ENCODE results near the gene PLEKHA6. TPM values are rescaled to one million over a fixed set of nuclear protein-coding genes. Genes with fewer than 3 reads are reported as not detected.

PLEKHA6 gene
- polyA plus RNA-seq, 3 donors, result 0.08 TPM; not detected in 1

DNA sequence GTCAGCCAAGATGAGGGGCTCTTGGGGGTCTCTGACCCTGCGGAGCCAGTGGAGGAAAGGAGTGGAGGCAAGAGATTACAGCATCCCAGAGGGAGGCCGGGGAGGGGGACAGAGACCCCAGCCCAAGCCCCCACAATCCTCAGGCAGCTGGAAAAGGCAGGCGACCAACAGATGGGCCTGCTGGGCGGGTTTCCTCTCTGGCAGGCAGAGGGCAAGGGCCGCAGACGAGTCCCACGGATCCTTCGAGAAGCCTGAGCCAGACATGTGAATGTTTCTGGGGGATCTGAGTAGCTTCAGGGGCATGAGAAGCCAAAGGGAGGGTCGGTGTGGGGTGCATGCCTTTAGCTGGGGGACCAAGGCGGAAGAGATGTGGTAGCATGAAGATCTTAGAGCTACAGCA lies 2.1 kb upstream of the PLEKHA6 start:
- H3K9me3 Mint-ChIP-seq, result peaks cover 0 to 4% (median 0%) of the 10 kb centered on the region in 7 donors
- intact Hi-C loops (cut with micrococcal nuclease), result loop anchor here in 1 of 2 donors (5.0 to 10.0 kb wide), 2 partner anchors 97 to 144 kb away; no protein-coding TSS in a partner anchor
- H3K36me3 ChIP-seq (replicated peaks in 1 of 2; ENCODE audit: control insufficient read depth in 1 of 2, insufficient read depth in 2 of 2, low read length in 2 of 2), result no peaks in the 10 kb centered on the region
- no peak overlapping the region for H3K27ac Mint-ChIP-seq
- H3K27me3 ChIP-seq (ENCODE audit: control insufficient read depth in 2 of 2, insufficient read depth in 2 of 2, low read length in 2 of 2), result peaks cover 5 to 32% of the 10 kb centered on the region in 2 donors
- 92% methylated on average over 8 of the region's 10 CpGs for WGBS (ENCODE audit: insufficient coverage)
- H4K20me1 ChIP-seq (ENCODE audit: insufficient read depth, low read length), result no peaks in the 10 kb centered on the region
- H3K79me2 ChIP-seq (ENCODE audit: insufficient read depth, low read length), result no peaks in the 10 kb centered on the region
- no peaks in the 10 kb centered on the region for H3K9me3 ChIP-seq (replicated peaks in 1 of 2; ENCODE audit: control insufficient read depth in 1 of 2, insufficient read depth in 1 of 2, low read length in 2 of 2)
- H3K4me1 Mint-ChIP-seq, result peaks cover 19% of the 10 kb centered on the region
- H3K9ac ChIP-seq (ENCODE audit: insufficient read depth, low read length, poor library complexity, severe bottlenecking), result no peak overlapping the region
- no peak overlapping the region for H3K4me3 Mint-ChIP-seq
- peaks cover 13 to 20% of the 10 kb centered on the region in 2 donors for H3K4me1 ChIP-seq (ENCODE audit: control insufficient read depth in 1 of 2, insufficient read depth in 2 of 2, low read length in 2 of 2)
- no peak overlapping the region for H3K4me3 ChIP-seq (replicated peaks in 1 of 3; ENCODE audit: low read depth in 2 of 3, low read length in 3 of 3)
- no peak overlapping the region for H3K4me2 ChIP-seq (replicated peaks; ENCODE audit: extremely low read depth, low read length, poor library complexity, severe bottlenecking)
- TF ChIP-seq, protein P1, sequence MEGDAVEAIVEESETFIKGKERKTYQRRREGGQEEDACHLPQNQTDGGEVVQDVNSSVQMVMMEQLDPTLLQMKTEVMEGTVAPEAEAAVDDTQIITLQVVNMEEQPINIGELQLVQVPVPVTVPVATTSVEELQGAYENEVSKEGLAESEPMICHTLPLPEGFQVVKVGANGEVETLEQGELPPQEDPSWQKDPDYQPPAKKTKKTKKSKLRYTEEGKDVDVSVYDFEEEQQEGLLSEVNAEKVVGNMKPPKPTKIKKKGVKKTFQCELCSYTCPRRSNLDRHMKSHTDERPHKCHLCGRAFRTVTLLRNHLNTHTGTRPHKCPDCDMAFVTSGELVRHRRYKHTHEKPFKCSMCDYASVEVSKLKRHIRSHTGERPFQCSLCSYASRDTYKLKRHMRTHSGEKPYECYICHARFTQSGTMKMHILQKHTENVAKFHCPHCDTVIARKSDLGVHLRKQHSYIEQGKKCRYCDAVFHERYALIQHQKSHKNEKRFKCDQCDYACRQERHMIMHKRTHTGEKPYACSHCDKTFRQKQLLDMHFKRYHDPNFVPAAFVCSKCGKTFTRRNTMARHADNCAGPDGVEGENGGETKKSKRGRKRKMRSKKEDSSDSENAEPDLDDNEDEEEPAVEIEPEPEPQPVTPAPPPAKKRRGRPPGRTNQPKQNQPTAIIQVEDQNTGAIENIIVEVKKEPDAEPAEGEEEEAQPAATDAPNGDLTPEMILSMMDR (IDR thresholded peaks at IDR 0.05), result no peak
- no peak for DNase-seq
- peaks cover 35 to 53% (median 37%) of the 10 kb centered on the region in 3 donors for H3K27me3 Mint-ChIP-seq (ENCODE audit: low read depth in 3 of 3)
- no peaks in the 10 kb centered on the region for H3K36me3 Mint-ChIP-seq
- no peak overlapping the region for H3K27ac ChIP-seq (ENCODE audit: low read depth in 1 of 2, low read length in 2 of 2)
- H2AFZ ChIP-seq (ENCODE audit: insufficient read depth, low read depth, low read length, poor library complexity, severe bottlenecking), result no peak overlapping the region

DNA sequence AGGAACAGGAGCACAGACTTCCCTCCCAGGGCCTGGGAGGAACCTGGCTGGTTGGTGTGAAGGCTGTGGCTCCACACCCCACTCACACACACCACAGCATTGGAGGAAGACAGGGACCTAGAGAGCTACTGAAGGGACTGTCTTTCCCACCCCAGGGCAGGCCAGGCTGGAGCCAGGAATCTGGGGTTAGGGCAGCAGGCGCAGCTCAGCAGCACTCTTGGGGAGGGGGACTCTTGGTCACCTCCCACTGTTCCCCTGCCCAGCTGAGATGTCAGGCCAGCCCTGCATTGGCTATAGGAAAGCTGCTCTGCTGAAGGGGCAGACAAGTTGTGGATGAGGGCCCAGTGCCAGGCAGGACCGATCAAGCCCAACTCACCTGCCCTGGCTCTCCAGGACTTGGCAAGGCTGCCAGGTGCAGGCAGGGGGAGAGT lies 1.6 kb upstream of the PLEKHA6 start:
- Histone ChIP-seq H3K9me3 (replicated peaks in 1 of 2; ENCODE audit: control insufficient read depth in 1 of 2, insufficient read depth in 1 of 2, low read length in 2 of 2) (no peaks in the 10 kb centered on the region), H3K9ac (ENCODE audit: insufficient read depth, low read length, poor library complexity, severe bottlenecking) (no peak overlapping the region), H3K79me2 (ENCODE audit: insufficient read depth, low read length) (no peaks in the 10 kb centered on the region), H3K36me3 (replicated peaks in 1 of 2; ENCODE audit: control insufficient read depth in 1 of 2, insufficient read depth in 2 of 2, low read length in 2 of 2) (no peaks in the 10 kb centered on the region), H3K4me1 (ENCODE audit: control insufficient read depth in 1 of 2, insufficient read depth in 2 of 2, low read length in 2 of 2) (peaks cover 13 to 20% of the 10 kb centered on the region in 2 donors), H2AFZ (ENCODE audit: insufficient read depth, low read depth, low read length, poor library complexity, severe bottlenecking) (no peak overlapping the region), H3K4me3 (replicated peaks in 1 of 3; ENCODE audit: low read depth in 2 of 3, low read length in 3 of 3) (no peak overlapping the region), H3K4me2 (replicated peaks; ENCODE audit: extremely low read depth, low read length, poor library complexity, severe bottlenecking) (no peak overlapping the region), H4K20me1 (ENCODE audit: insufficient read depth, low read length) (no peaks in the 10 kb centered on the region), H3K27me3 (ENCODE audit: control insufficient read depth in 2 of 2, insufficient read depth in 2 of 2, low read length in 2 of 2) (peaks cover 5 to 32% of the 10 kb centered on the region in 2 donors), H3K27ac (ENCODE audit: low read depth in 1 of 2, low read length in 2 of 2) (no peak overlapping the region)
- no peaks in the 10 kb centered on the region for H3K36me3 Mint-ChIP-seq
- WGBS (ENCODE audit: insufficient coverage), result 27% methylated on average over 1 of the region's 2 CpGs
- H3K27ac Mint-ChIP-seq, result no peak overlapping the region
- peaks cover 19% of the 10 kb centered on the region for H3K4me1 Mint-ChIP-seq
- H3K4me3 Mint-ChIP-seq, result no peak overlapping the region
- intact Hi-C loops (cut with micrococcal nuclease), result loop anchor here in 1 of 2 donors (5.0 to 10.0 kb wide), 2 partner anchors 97 to 144 kb away; no protein-coding TSS in a partner anchor
- peaks cover 0 to 4% (median 0%) of the 10 kb centered on the region in 7 donors for H3K9me3 Mint-ChIP-seq
- peaks cover 35 to 53% (median 37%) of the 10 kb centered on the region in 3 donors for H3K27me3 Mint-ChIP-seq (ENCODE audit: low read depth in 3 of 3)
- DNase-seq, result no peak
- TF ChIP-seq, protein P1 (IDR thresholded peaks at IDR 0.05), result no peak

All from CD14-positive monocyte (primary cell).